ENCODE measurements around the gene IGDCC3. TPM values are rescaled to one million over a fixed set of nuclear protein-coding genes. Genes with fewer than 3 reads are reported as not detected.
"Not testable (repeated sequence)": the region's sequence is repeated elsewhere in the genome, so short reads cannot be mapped to it uniquely, and the experiment has no call there.

IGDCC3 gene
- total RNA-seq, 1 donor from 2014 or later: 0.05 TPM

DNA sequence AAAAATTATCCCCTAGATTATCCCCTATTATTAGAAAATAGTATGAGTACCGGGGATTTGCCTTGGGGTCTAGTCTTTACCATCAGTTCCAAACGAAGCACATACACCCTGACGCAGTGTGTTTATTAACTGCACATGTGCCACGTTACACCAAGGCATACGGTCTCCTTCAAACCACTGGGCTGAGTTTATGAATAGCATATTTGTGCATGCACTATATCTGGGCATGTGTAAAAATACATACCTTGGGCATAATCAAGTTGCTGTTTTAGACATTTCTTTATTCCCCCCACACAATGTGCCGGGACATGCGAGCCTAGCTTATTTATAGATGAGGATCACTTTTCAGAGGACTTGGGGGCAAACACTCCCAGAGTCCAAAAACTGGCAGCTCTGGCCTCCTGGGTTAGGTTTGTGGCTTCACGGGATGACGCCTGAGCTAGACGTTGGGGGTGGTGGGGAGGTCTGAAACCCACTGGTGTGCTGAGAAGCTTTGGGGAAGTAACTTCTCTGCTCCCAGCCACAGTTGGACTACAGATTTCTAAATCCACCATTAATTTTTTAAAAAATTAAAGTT, 28.7 kb upstream of the IGDCC3 start:
- no peak for DNase-seq (ENCODE audit: low read depth)

- no peak for DNase-seq (ENCODE audit: low read depth)
Observed at GRCh38 chr15:65405791-65406423, 28.1 kb upstream of the IGDCC3 start.

DNA sequence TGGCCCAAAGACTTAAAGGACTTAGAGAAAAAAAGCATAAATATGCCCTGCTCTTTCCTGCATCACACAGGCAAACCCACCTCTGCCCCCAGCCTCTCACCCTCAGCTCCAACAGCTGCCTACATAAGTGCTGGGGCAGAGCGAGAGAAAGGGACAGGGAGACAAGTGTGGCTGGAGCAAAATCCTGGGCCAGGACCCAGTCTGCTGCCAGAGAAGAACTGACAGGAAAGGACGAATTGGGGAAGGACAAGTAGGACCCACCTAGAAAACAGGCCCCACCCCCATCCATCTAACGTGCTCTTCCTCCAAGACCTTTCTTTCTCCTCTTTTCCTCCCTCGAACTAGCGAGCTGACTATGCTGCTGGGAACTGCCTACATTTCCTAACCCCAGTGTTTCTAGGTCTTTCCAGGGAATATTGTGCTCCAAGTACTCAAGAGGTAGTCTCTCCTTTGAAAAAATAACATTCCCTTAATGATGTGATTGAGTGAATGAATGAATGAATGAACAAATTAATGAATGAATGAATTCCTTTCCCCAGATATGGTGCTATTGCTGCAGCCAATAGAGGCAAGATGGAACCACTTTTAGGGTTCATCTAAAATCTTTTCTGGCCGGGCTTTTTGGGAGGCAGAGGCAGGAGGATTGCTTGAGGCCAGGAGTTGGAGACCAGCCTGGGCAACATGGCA, 26.5 kb upstream of the IGDCC3 start:
- no peak for DNase-seq (ENCODE audit: low read depth)

DNA sequence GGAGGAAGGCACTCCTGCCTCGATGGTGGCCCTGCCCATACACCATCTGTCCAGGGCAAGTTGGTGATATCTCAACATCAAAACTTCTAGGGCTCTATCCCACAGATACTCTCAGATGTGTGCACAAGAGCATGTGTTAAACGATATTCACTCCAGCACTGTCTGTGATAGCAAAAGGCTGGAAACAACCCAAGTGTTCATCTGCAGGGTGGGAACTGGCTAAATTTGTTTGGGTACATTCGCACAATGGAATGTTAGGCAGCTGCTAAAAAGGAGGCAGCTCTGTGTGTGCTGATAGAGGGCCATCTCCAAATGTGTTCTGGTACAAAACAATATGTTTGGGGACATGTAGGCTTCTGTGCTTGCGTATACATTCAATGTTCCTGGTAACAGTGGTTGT, 25.2 kb upstream of the IGDCC3 start:
- DNase-seq (ENCODE audit: low read depth): no peak

GRCh38 chr15:65401611-65402240, 23.9 kb upstream of the IGDCC3 start:
- no peak for DNase-seq (ENCODE audit: low read depth)

DNA sequence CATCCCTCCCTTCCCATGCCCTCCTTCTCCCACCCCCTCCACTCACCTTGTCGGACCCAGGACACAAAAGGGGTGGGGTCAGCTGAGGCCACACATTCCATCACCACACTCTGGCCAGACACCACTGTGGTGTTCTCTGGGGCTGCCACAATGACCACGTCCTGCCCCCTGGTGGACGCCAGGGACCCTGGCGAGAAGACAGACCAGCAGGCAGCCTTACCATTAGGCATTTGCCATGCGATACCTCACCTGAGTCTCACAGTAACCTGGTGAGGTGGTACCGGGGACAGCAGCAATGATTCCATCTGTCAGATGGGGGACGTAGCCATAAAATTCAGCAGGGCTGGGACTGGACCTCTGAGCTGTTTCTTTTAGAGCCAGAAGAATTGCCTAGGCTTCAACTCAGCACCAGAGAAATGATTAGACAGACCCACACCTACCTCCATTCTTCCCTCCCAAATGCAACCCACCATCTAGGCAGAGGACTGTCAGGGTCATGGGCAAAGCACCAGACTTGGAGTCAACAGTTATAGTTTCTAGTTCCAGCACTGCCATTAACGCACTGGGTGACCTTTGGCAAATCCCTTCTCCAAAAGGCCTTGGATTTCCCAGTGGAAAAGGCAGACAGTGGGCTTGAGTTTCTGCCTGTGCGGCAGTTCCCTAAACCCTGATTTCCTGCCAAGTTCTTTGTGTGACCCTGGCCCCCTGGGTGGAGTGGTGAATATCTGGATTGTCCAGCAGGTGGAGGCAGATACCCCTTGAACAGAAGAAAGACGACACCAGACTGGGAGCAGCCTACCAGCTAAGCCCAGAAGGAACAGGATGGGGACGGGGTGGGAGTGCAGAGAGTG, 23.2 kb upstream of the IGDCC3 start:
- peak; percentile 58 for DNase-seq (ENCODE audit: low read depth)

- DNase-seq (ENCODE audit: low read depth): no peak
Observed at GRCh38 chr15:65399997-65400396, 22.2 kb upstream of the IGDCC3 start.

DNA sequence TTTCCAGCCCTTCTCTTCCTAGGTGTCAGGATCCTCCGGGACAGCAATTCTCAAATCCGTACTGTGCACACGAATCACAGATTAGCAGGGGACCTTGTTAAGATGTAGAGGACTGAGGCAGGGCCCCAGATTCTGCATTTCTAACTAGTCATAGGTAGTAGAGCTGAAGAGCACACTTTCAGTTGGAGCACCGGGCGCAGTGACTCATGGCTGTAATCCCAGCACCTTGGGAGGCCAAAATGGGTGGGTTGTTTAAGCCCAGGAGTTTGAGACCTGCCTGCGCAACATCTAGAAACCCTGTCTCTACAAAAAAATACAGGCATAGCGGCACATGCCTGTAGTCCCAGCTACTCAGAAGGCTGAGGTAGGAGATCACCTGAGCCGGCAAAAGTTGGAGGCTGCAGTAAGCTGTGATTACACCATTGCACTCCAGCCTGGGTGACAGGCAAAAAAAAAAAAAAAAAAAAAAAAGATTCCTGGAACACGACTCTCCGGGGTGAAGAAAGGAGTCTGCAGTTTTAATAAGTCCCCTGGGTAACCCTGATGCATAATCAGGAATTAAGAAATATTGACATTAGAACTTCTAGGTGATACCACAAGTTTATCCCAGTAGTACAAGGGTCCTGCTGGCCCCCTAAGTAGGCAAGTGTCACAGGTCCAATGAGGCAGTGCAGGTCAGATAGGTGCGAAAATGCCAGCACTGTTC, 21.4 kb upstream of the IGDCC3 start:
- DNase-seq (ENCODE audit: low read depth): no peak

- not testable (repeated sequence) for DNase-seq (ENCODE audit: low read depth)
Observed at GRCh38 chr15:65398486-65398885, 20.7 kb upstream of the IGDCC3 start.

DNA sequence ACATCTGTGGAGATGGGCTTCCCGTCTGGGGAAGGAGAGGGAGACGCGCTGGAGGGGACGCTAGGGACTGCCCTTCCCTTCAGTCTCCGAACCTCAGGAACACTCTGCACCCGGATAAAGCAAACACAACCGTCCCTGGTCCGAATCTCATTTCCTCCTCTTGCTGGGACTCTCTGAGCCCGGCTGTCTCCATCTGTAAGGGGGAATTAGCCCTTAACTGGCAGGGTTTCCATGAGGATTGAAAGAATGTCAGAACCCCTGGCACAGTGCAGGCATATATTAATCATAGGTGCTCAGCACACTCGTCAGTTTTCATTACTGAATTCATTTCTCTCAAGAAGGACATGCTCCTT, 19.1 kb upstream of the IGDCC3 start:
- no peak for DNase-seq (ENCODE audit: low read depth)

- no peak for DNase-seq (ENCODE audit: low read depth)
Observed at GRCh38 chr15:65396283-65396964, 18.6 kb upstream of the IGDCC3 start.

GRCh38 chr15:65395567-65396202, 17.9 kb upstream of the IGDCC3 start:
- DNase-seq (ENCODE audit: low read depth): no peak

DNA sequence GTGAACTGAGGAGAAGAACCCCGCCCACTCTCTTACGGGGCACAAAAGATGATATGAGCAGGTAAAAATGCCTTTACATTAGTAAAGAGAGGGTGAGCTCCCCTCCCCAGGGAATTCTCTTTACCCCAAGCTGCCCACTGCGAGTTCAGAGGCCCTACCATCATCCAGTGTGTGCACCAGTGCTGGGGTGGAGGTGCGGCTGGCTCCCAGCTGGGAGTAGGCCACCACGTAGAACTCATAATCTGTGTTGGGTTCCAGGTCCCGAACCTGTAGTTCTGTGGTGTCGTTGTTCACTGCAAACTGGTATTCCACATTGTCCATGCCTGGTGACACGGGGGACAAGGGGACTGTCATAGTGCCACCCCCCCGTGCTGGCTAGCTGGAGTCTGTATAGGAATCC, 17.1 kb upstream of the IGDCC3 start:
- no peak for DNase-seq (ENCODE audit: low read depth)

GRCh38 chr15:65394280-65394789, 16.5 kb upstream of the IGDCC3 start:
- DNase-seq (ENCODE audit: low read depth): no peak

- DNase-seq (ENCODE audit: low read depth): no peak
Observed at GRCh38 chr15:65393557-65393956, 15.8 kb upstream of the IGDCC3 start.

- no peak for DNase-seq (ENCODE audit: low read depth)
Observed at GRCh38 chr15:65393091-65393490, 15.3 kb upstream of the IGDCC3 start.

GRCh38 chr15:65392368-65392767, 14.6 kb upstream of the IGDCC3 start:
- DNase-seq (ENCODE audit: low read depth): no peak

- no peak for DNase-seq (ENCODE audit: low read depth)
Observed at GRCh38 chr15:65391732-65392131, 13.9 kb upstream of the IGDCC3 start.

- no peak for DNase-seq (ENCODE audit: low read depth)
Observed at GRCh38 chr15:65390447-65390846, 12.6 kb upstream of the IGDCC3 start.

- no peak for DNase-seq (ENCODE audit: low read depth)
Observed at GRCh38 chr15:65389226-65389625, 11.4 kb upstream of the IGDCC3 start.
